Measurements from ENCODE around the gene PHKG2. TPM values are rescaled to one million over a fixed set of nuclear protein-coding genes. Genes with fewer than 3 reads are reported as not detected.
A peak's percentile ranks its signal among the peaks of the same experiment; 100 is the strongest.

The PHKG2 gene
- polyA plus RNA-seq, 3 donors = 11.8 to 22.0 (median 15.2) TPM

DNA sequence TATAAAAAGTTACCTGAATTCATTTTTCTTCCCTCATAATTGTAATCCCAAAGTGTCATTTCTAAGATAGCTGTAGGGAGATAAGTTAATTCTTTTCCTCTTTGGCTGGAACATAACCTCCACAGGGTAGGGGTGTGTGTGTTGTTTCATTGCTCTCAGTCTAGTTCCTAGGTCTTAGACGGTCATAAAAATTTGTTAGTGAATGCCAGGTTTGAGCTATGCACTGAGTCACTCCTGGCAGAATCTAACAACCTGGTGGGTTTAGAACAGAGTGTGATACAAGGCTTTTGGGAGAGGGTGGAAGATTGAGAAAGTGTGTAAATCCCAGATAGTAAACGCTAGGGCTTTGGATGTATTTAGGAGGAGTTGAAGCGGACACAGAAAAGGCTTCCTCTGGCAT, 894 bp upstream of the PHKG2 start:
- H3K27ac ChIP-seq (ENCODE audit: low read depth, low read length) = no peak overlapping the region
- WGBS, 3 donors = 29 to 57% (median 42%) methylated on average over 3 of the region's 3 CpGs

DNA sequence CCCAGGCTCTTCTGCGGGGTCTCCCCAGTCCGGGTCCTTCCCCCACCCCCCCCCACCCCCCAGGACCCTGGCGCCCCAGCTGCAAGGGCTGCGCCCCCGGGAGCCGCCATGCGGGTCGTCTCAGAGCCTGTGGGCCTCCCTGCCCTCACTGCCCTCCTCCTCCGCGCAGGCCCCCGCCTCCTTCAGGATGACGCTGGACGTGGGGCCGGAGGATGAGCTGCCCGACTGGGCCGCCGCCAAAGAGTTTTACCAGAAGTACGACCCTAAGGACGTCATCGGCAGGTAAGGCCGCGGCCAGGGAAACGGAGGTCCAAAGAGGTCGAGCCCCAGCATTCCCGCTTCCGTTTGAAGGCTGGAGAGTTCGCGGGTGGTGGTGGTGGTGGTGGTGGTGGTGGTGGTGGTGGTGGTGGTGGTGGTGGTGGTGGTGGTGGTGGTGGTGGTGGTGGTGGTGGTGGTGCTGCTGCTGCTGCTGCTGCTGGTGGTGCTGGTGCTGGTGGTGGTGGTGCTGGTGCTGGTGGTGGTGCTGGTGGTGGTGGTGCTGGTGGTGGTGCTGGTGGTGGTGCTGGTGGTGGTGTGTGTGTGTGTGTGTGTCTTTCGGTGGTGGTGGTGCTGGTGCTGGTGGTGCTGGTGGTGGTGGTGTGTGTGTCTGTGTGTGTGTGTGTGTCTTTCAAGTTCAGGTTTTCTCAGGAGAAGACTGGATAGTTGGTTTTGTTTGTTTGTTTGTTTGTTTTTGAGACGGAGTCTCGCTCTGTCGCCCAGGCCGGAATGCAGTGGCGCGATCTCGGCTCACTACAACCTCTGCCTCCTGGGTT, 615 bp downstream of the PHKG2 start:
- 10 to 17% (median 16%) methylated on average over 32 to 36 of the region's 36 CpGs for WGBS, 3 donors
- H3K27ac ChIP-seq (ENCODE audit: low read depth, low read length) = no peak overlapping the region

DNA sequence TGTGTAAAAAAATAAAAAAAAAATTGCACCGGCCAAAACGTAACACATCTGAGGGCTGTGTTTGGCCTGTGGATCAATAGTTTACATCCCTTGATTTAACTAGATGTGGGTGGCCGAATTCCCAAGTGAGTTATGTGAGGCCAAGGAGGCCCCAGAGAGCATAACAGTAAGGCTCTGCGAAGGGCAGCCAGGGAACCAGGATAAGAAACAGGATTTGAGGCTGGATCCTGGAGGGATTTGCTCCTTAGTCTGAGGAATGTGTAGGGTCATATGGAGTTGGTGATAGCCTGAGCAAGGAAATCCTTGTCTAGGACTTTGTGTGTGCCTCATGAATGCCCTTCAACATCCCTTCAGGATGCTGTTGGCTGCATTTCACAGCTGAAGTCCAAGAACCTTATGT, 2.0 kb downstream of the PHKG2 start:
- H3K27ac ChIP-seq (ENCODE audit: low read depth, low read length) = no peak overlapping the region
- 76 to 95% (median 85%) methylated on average over 4 of the region's 4 CpGs for WGBS, 3 donors

DNA sequence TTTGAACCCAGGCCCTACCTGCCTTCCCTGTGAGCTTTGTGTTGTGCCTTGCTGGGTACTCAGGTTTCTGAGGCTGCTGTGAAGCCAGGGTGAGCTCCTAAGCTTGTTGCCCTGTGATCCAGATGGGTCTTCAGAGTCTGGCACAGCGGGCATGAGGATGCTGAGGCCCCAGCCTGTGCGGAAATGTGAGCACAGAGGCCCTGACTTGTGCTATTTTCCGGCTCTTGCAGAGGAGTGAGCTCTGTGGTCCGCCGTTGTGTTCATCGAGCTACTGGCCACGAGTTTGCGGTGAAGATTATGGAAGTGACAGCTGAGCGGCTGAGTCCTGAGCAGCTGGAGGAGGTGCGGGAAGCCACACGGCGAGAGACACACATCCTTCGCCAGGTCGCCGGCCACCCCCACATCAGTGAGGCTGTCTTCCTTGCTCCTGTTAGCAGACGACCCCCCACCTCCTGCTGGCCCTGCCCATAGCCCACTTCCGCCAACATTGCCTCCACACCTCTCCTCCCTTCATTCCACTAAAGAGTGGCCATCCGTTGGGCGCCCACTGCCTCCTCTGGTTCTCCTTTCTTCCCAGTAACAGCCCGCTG, 2.7 kb downstream of the PHKG2 start:
- WGBS, 3 donors = 92 to 94% (median 93%) methylated on average over 20 of the region's 20 CpGs
- H3K27ac ChIP-seq (ENCODE audit: low read depth, low read length) = no peak overlapping the region

DNA sequence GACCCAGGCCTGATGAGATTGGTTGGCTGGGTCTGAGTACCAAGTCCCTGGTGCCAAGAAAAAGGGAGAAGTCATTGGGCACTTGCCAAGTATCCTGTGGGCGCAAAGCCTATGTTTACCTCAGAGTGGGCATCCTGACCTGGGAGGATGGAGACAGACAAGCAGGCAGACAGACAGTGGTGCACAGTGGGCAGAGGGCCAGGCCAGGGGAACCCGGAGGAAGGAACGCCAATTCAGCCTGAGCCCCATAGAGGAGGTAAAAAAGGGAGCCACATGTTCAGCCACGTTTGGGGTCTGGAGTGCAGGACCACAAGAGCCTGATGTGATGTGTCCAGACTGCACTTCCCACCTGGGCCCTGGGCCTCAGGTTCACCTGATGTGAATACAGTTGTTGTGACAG, 5.4 kb downstream of the PHKG2 start:
- WGBS, 3 donors = 76 to 79% (median 78%) methylated on average over 4 of the region's 4 CpGs
- H3K27ac ChIP-seq (ENCODE audit: low read depth, low read length) = no peak overlapping the region

DNA sequence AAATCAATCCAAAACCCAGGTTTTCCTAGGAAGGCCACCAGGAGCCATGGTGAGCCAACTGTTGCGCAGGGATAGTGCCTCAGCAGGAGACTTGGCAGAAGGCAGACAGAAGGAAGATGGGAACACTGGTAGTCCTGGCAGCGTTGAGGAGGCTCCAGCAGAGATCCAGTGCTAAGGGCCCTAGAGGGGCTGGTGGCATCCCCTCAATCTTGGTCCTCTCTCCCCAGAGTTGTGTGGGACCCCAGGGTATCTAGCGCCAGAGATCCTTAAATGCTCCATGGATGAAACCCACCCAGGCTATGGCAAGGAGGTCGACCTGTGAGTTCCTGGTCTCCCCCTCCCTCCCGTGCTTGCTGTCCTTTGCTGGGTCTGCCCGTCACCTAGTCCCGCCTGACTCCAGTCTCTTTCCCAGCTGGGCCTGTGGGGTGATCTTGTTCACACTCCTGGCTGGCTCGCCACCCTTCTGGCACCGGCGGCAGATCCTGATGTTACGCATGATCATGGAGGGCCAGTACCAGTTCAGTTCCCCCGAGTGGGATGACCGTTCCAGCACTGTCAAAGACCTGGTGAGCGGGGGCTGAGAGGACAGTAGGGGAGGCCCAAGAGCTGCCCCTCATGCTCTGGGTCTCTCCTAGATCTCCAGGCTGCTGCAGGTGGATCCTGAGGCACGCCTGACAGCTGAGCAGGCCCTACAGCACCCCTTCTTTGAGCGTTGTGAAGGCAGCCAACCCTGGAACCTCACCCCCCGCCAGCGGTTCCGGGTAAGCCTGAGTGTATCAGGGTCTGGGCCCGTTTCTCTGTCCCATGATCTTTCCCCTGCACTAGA, 7.9 kb downstream of the PHKG2 start:
- 88 to 95% (median 92%) methylated on average over 19 to 20 of the region's 20 CpGs for WGBS, 3 donors

DNA sequence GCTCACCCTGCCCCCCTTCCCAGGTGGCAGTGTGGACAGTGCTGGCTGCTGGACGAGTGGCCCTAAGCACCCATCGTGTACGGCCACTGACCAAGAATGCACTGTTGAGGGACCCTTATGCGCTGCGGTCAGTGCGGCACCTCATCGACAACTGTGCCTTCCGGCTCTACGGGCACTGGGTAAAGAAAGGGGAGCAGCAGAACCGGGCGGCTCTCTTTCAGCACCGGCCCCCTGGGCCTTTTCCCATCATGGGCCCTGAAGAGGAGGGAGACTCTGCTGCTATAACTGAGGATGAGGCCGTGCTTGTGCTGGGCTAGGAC, 8.5 kb downstream of the PHKG2 start:
- H3K27ac ChIP-seq (ENCODE audit: low read depth, low read length) = no peak overlapping the region
- WGBS, 3 donors = 96 to 98% (median 96%) methylated on average over 13 of the region's 13 CpGs

More for the DNA sequence above, 7.9 kb downstream of the PHKG2 start:
- no peak overlapping the region for H3K27ac ChIP-seq (ENCODE audit: low read depth, low read length)

DNA sequence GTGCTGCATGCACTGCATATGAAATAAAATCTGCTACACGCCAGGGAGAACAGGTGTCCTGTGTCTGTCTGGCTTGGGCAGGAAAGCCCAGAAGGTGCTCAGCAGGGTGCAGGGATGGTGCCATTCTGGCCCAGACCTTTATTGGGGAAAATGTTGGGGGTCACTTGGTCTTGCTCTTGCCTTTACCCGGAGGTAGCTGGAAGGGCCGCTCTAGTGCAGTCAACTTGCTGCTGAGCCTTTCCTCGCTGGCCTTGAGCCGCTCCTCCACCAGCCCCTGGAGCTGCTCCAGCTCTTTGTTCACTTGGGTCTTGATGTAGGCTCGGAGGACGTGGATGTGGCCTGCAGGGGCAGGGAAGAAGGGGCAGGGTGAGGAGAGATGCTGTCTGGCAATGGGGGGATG, 9.1 kb downstream of the PHKG2 start:
- H3K27ac ChIP-seq (ENCODE audit: low read depth, low read length) = no peak overlapping the region
- 78 to 91% (median 90%) methylated on average over 7 of the region's 7 CpGs for WGBS, 3 donors

DNA sequence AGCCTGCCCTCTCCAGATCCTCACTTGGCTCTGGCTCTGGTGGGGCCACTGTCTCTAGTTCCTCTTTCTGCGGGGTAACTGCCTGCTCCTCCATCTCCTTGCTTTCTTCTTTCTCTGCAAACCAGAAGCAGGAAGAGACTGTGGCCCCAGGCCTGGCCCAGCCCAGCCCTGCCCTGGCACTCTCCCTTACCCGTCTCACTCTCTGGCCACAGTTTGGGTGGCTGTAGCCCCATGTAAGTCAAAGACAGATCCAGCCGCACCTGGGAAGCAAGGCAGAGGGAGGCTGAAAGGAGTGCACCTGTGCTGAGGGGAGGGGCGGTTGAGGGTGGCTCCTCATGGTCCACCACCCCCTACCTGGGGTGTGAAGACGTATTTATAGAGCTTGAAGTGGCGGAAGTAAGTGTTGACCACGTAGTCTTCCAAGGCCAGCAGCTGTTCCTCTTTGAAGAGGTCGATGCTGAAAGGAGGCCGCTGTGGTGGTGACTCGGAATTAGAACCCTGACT, 10.8 kb downstream of the PHKG2 start:
- H3K27ac ChIP-seq (ENCODE audit: low read depth, low read length) = no peak overlapping the region
- 61 to 80% (median 63%) methylated on average over 10 of the region's 10 CpGs for WGBS, 3 donors

DNA sequence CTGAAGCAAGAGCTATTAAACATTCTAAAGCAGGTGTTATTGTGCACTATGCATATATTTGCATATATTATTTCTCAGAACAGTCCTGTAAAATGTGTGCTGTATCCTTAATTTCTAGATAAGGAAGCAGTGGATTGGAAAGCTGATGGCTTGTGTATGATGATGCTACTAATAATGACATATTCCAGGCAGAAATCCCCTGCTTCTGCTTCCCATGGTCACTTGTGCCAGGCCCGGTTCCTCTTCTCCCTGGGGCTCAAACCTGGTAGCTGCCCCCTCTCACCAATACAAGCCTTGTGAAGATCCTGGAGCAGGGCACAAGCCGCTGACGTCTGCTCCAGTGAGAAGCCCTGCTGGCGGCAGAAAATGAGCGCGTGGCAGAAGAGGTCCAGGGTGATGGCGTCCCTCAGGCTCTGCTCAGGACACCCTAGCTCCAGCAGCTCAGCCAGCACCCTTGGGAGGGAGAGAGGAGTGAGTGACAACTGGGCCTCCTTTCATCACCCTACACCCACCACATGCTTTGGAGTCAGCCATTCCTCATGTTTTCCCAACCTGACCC, 11.9 kb downstream of the PHKG2 start:
- H3K27ac ChIP-seq (ENCODE audit: low read depth, low read length) = no peak overlapping the region
- 82 to 90% (median 87%) methylated on average over 7 of the region's 7 CpGs for WGBS, 3 donors

DNA sequence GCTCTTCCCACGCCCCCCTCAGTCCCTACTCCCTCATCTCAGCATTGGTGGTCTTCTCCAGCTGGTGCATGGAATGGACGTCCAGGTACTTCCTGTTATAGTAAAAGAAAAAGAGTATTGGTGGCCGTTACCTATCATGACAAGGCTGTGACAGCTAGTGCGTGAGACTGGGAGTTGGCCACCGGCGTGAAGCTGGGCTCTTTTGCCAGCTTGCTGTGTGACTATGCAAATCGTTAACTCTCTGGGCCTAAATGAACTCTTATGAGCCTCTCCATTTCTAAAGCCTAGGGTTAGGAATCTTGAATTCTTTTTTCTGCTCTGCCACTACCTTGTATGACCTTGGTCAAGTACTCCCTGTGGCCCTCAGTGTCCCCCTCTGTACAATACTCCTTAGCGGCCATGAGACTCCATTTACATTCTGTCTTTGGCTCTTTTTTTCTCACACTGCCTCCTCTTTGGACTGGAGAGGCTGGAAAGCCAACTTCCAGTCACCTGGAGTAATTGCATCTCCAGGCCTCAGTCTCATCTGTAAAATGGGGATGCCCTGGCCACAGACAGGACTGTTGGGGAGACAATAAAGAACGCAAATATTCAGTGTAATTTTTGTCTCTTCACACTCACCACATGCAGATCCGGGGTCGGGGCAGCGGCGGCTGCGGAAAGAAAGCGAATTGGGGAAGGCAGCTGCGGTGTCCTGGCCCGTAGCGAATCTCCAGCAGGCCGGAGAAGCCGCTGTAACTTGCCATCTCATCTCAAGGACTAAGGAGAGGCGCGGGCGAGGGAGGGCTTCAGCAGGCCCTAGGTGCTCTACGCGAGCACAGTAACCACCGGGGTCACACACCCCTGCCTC, 12.6 kb downstream of the PHKG2 start:
- WGBS, 3 donors = 24 to 28% (median 28%) methylated on average over 26 of the region's 26 CpGs
- no peak overlapping the region for H3K27ac ChIP-seq (ENCODE audit: low read depth, low read length)

DNA sequence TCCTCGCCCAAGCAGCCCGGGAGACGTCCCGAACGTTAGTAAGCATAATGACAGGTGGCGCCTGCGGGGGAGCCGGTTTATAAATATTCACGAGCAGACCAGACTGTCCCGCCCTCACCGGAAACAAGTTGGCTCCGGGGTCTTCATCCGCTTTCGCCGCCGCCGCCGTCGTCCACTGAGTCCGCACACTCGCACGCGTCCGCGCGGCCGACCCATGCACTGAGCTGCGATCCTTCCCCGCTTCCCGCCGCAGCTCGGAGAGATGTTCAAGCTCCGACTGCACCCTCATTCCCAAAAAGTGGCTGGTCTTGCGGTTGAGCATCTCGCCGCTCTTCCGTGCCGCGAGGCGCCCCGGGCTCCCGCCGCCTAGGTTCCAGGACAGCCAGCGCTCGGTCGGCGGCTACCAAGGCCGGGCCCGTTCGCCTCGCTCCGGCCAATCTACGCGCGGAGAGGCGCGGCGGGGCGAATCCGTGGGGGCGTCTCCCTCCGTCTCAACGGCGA, 13.3 kb downstream of the PHKG2 start:
- H3K27ac ChIP-seq (ENCODE audit: low read depth, low read length) = no peak overlapping the region
- WGBS, 3 donors = 0 to 1% (median 0%) methylated on average over 57 to 64 of the region's 64 CpGs

DNA sequence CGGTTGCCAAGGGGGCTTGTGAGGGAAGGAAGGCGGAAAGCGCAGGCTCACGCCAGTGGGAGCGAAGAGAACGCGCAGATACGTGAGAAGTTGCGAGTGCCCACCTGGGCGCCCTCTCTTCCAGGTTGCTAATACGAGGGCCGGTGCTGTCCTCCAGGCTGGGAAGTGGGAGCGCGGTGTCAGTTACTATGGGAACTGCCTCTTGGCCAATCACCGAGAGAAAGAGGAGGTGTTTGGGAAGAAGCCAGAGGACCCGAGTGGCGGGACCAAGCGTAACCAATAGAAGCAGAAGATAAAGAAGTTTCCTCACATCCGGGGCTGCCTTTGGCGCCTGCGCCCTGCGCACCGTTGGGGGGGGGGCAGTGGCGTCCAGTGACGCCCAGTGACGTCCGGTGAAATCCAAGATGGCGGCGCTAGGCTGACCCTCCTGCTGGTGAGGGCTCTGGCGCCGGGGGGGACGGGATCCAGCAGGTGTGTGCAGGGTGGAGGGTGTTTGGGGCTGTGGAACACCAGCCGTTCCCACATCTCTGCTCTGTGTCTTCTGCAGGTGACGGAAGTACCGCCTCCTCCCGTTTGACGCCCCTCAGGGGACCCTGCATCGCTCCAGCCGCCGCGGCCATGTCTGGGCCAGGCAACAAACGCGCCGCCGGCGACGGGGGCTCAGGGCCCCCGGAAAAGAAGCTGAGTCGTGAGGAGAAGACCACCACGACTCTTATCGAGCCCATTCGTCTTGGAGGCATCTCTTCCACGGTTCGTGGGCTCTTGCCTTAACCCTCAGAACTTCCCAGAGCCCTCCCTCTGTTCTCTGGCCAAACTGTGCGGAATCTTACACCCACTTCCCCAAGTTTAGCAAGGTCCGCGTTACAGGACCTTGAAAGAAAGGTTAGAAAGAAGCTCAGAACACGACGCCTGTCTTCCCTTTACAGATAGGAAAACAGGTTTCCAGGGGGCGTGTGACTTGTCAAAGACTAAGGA, 14.0 kb downstream of the PHKG2 start, which contains the start of the genes CFAP119 and RNF40:
TSS of gene CFAP119 (minus strand) at position 135 of the 975 bp plus-strand sequence. CDS start 314 bp downstream, outside the sequence.
TSS of gene RNF40 (plus strand) at position 395 of the 975 bp plus-strand sequence. CDS start at position 619, 224 bp downstream.
- 0 to 1% (median 1%) methylated on average over 55 to 60 of the region's 60 CpGs for WGBS, 3 donors
- H3K27ac ChIP-seq (ENCODE audit: low read depth, low read length) = peak within 1 kb of the TSS; percentile 53

DNA sequence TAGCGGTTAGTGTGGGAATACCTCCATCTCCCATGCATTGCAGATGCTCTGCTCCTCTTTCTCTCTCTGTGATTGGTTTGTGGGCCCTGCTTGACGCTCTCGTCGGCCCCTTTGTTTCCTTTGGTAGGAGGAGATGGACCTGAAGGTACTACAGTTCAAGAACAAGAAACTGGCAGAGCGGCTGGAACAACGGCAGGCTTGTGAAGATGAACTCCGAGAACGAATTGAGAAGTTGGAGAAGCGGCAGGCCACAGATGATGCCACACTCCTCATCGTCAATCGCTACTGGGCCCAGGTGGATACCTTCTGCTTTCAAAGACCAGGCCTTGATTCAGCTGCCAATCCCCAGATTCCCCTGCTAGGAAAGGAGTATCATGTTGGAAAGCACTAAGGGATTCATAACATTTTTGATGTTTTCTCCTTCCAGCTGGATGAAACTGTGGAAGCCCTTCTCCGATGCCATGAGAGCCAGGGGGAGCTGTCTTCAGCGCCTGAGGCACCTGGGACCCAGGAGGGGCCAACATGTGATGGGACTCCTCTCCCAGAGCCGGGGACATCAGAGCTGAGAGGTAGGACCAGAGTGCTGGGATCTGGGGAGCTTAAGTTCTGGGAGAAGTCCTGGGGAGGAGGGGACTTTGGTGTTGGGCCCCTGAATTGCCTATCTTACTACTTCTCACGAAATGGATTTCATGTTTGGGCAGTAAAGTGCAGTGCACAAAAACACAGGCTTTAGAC, 14.9 kb downstream of the PHKG2 start:
- H3K27ac ChIP-seq (ENCODE audit: low read depth, low read length) = no peak overlapping the region
- WGBS, 3 donors = 58 to 70% (median 64%) methylated on average over 15 of the region's 15 CpGs

DNA sequence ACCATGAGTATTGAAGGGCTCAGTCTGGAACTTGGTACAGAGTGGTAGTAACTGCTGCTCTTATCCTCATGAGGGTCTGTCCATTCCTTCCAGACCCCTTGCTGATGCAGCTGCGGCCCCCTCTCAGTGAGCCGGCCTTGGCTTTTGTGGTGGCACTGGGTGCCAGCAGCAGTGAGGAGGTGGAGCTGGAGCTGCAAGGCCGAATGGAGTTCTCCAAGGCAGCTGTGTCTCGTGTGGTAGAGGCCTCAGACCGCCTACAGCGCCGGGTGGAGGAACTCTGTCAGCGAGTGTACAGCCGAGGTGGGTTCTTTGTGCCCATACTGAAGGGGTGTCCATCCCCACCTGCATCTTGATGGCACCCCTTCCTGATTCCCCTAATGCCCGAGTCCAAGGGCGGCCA, 15.9 kb downstream of the PHKG2 start:
- 86 to 91% (median 90%) methylated on average over 11 of the region's 11 CpGs for WGBS, 3 donors
- no peak overlapping the region for H3K27ac ChIP-seq (ENCODE audit: low read depth, low read length)
